SKM-1 treated with dmso at 0.1 percent for 144 hours (cell line): ENCODE measurements around the gene MC5R.

ENCODE experiments used
- DNase-seq: peaks from one replicate; lab custom pipeline; 2025; ENCODE audit not compliant: unreplicated experiment; lab: John Stamatoyannopoulos, UW

Gene MC5R

GRCh38 chr18:13823707-13824395 is at the start of gene MC5R:
Gene MC5R, plus strand, starts transcription at chr18:13824149. Its CDS starts 1,617 bp downstream, at chr18:13825766.
- peak; percentile 59 for DNase-seq

GRCh38 chr18:13775058-13775457 is 48.9 kb upstream of the MC5R start:
- no peak for DNase-seq

- DNase-seq, result no peak
Observed at GRCh38 chr18:13791181-13791580, 32.8 kb upstream of the MC5R start.

GRCh38 chr18:13793819-13794218 is 30.1 kb upstream of the MC5R start:
- no peak for DNase-seq

DNA sequence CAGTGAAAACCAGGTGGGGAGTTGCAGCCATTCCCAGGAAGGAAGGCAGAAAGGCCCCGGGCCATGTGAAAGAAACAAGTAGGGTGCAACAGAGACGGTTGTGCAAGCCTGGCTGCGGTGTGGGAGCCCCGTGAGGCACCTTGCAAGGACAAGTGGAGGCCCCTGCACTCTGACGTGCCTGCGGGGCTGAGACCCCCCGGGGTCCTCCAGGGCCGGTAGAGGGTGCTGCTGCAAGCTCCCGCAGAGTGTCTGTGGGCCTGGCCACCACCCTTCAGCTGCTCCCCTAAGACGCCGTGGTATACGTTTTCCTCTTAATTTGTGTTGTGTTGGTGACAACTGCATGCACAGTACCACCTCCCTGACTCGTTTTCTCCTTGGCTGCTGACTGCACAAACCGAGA is 27.4 kb upstream of the MC5R start:
- no peak for DNase-seq

- no peak for DNase-seq
Observed at GRCh38 chr18:13797157-13797611, 26.8 kb upstream of the MC5R start.

DNA sequence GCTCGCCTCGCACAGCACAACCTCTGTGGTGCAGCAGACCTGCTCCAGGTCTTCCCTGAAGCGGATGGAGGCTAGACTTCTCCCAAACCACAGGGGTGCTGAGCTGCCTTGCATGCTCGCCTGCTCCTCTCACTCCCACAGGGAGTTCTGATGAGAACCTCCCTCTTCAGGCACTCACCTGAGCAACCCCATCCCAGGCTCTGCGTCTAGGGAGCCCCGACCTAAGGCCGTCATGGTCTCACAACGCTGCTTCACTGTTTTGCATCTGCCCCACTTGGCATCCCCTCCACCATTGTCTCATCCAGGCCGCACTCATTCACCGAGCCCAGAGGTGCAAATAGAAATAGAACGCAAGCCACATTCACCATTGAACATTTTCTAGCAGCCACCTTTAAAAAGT is 24.6 kb upstream of the MC5R start:
- no peak for DNase-seq

- no peak for DNase-seq
Observed at GRCh38 chr18:13800505-13801259, 23.3 kb upstream of the MC5R start.

DNA sequence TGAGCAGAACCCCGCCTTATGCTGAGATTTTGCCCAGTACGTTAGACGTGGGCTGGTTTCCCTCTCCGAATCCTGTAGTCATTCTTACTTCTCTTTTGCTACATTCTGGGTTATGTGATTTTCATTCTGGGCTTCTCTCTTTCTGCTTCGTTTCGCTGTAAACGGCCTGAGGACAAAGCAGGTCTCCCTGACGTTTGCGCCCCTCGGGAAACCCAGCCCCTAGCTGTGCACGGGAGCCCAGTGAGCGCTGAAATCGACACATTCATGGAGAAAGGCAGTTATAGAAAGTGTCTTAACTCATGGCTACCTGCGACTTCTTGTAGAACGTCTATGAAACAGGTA is 22.7 kb upstream of the MC5R start:
- DNase-seq, result no peak

DNA sequence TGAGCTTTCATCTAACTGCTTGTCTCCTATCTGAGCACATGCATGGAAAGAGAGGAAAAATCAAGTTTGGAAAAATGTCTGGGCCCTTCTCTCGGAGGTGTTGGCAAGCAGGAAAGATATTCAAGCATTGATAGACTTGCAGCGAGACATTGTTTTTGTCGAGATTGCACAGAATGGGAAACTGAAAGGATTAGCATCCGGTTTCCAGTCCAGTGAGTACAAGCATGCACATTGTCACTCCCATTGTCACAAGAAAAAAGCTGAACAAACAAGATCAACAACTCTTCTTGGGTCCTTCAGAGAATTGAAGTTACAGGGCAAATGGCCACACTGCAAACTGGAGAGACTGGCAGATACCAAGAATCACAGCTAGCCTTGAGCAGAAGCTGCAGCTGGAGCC is 19.6 kb upstream of the MC5R start:
- no peak for DNase-seq

GRCh38 chr18:13808294-13809042 is 15.5 kb upstream of the MC5R start:
- DNase-seq, result no peak

DNA sequence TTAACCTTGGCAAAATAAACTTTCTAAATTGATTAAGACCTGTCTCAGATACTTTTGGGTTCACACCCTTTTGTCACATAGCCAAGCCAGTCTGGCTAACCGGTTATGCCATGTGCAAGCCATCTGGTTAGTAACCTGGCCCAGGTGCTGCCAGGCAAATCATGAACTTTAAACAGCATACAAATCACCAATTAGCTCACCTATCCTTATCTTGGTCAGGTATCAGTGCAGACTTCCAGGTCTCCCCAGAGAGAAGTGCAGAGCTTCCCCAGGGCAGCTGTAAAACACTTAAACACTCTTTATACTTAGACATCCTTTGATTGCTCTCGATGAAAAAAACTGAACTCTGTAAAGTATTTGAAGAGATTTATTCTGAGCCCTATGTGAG is 14.9 kb upstream of the MC5R start:
- DNase-seq, result no peak

DNA sequence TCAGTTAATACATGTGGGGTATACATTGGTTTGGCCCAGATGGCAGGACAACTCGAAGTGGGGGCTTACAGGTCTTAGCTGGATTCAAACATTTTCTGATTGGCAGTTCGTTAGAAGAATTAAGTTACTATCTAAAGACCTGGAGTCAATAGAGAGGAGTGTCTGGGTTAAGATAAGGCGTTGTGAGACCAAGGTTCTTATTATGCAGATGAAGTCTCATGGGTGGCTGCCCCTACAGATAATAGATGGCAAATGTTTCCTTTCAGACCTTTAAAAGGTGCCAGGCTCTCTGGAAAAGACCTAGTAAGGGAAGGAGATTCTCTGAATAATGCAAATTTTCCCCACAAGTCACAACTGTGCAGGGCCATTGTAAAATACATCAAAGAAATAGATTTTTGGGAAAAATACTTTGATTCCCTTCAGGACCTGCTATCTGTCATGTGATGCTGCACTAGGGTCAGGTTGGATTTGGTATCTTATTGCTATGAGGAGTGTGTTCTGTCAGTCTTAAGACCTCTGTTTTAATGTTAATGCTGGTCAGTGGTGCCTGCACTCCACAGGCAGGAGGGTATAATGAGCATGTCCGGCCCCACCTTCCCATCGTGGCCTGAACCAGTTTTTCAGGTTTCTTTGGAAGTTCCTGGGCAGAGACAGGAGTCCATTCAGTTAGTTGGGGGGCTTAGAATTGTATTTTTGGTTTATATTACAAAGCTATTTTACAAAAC is 14.3 kb upstream of the MC5R start:
- DNase-seq, result no peak

- DNase-seq, result no peak
Observed at GRCh38 chr18:13810950-13811485, 12.9 kb upstream of the MC5R start.

DNA sequence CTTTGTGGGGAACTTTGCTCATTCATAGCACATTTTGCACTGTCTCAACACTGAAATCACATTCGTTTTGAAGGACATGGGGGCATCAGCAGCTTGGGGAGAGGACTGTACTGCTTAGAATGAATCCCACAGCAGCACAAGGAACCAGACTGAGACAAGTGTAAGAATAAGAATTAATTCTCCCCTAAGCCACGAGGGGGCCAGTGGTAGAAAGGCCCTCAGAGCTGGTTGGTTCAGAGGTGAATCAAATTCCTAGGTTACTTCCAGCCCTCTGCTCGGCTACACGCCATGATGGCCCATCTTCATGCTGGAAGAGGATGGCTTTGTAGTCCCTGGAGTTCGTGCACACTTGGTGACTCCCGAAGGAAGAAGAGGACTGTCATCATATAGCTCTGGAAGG is 12.0 kb upstream of the MC5R start:
- peak; percentile 14 for DNase-seq

DNA sequence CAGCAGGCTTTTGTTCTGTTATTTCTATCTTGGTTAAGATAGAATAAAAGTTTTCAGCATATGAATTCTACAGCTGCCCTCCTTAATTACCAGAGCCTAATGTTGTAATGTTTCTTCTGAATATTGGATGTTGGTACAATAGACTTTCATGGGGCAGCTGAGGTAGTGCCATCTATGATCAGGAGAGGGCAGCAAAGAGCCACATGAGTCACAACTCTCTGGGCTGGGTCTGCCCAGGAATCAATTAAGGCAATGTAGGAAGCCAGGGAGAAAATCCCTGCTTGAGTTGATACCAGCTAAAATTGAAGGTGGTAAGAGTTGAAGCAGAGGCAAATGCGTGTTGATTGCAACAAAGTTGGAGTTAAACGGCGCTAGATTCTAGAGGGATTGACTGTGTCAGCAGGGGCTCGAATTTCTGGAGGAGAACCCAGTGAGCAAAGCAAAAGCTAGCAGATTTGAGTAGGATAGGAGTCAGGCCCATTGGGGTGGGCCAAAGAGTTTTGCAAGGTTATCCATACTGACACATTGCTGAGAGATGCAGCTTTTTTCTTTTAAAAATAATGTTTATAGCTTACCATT is 10.6 kb upstream of the MC5R start:
- DNase-seq, result peak; percentile 50

- DNase-seq, result no peak
Observed at GRCh38 chr18:13826209-13826608, 2.3 kb downstream of the MC5R start.

- DNase-seq, result no peak
Observed at GRCh38 chr18:13831864-13832508, 8.0 kb downstream of the MC5R start.

- no peak for DNase-seq
Observed at GRCh38 chr18:13834496-13835015, 10.6 kb downstream of the MC5R start.

- DNase-seq, result no peak
Observed at GRCh38 chr18:13835202-13835601, 11.3 kb downstream of the MC5R start.
